HG03159 (cell line): Measurements from ENCODE around the gene PLA2G4E.

ENCODE experiments used
- ATAC-seq: cut with Tn5 transposase; IDR thresholded peaks from one replicate; pipeline ENCODE4 v1.9.1; 2021; ENCODE audit warnings: mild to moderate bottlenecking, moderate library complexity; ENCODE audit not compliant: unreplicated experiment

PLA2G4E gene

GRCh38 chr15:42021593-42021992 is 751 bp upstream of the PLA2G4E start:
- ATAC-seq = no peak

- no peak for ATAC-seq
Observed at GRCh38 chr15:42018306-42019224, 2.3 kb downstream of the PLA2G4E start.

- ATAC-seq = no peak
Observed at GRCh38 chr15:42016971-42017370, 3.9 kb downstream of the PLA2G4E start.

- no peak for ATAC-seq
Observed at GRCh38 chr15:42014406-42014805, 6.4 kb downstream of the PLA2G4E start.

GRCh38 chr15:42012928-42013482 is 7.8 kb downstream of the PLA2G4E start:
- ATAC-seq = no peak

- ATAC-seq = no peak
Observed at GRCh38 chr15:42012241-42012640, 8.6 kb downstream of the PLA2G4E start.

- no peak for ATAC-seq
Observed at GRCh38 chr15:42011074-42011473, 9.8 kb downstream of the PLA2G4E start.

GRCh38 chr15:42010434-42010833 is 10.4 kb downstream of the PLA2G4E start:
- no peak for ATAC-seq

- ATAC-seq = no peak
Observed at GRCh38 chr15:42009474-42009873, 11.4 kb downstream of the PLA2G4E start.

GRCh38 chr15:42009022-42009421 is 11.8 kb downstream of the PLA2G4E start:
- ATAC-seq = no peak

GRCh38 chr15:42007386-42007785 is 13.5 kb downstream of the PLA2G4E start:
- ATAC-seq = no peak

- no peak for ATAC-seq
Observed at GRCh38 chr15:42002333-42002732, 18.5 kb downstream of the PLA2G4E start.

GRCh38 chr15:42001236-42001635 is 19.6 kb downstream of the PLA2G4E start:
- ATAC-seq = no peak

GRCh38 chr15:41999290-42000285 is 21.3 kb downstream of the PLA2G4E start:
- no peak for ATAC-seq

GRCh38 chr15:41997845-41998244 is 23.0 kb downstream of the PLA2G4E start:
- no peak for ATAC-seq

- ATAC-seq = no peak
Observed at GRCh38 chr15:41996921-41997592, 23.8 kb downstream of the PLA2G4E start.

GRCh38 chr15:41996376-41996775 is 24.5 kb downstream of the PLA2G4E start:
- ATAC-seq = no peak

GRCh38 chr15:41995476-41995855 is 25.4 kb downstream of the PLA2G4E start:
- no peak for ATAC-seq

- ATAC-seq = no peak
Observed at GRCh38 chr15:41994772-41995475, 25.9 kb downstream of the PLA2G4E start.

GRCh38 chr15:41994171-41994650 is 26.6 kb downstream of the PLA2G4E start:
- ATAC-seq = no peak
